ENCODE data around the gene MAPK11. TPM values are rescaled to one million over a fixed set of nuclear protein-coding genes. Genes with fewer than 3 reads are reported as not detected.
A peak's percentile ranks its signal among the peaks of the same experiment; 100 is the strongest.

Gene MAPK11
- total and polyA plus RNA-seq, 4 donors = 8.3 to 15.3 (median 11.9) TPM

GRCh38 chr22:50225200-50225969, 44.8 kb downstream of the MAPK11 start:
- peaks cover 4 to 87% (median 33%) of the 10 kb centered on the region in 4 donors for H3K36me3 ChIP-seq (ENCODE audit: control insufficient read depth in 4 of 4, insufficient read depth in 4 of 4, low read length in 4 of 4)
- H3K4me3 ChIP-seq = no peak overlapping the region
- WGBS, 2 donors = 86 to 93% methylated on average over 24 of the region's 24 CpGs
- DNase-seq (peak; percentile 30 to 53 (median 38)), ATAC-seq (ENCODE audit: insufficient read depth, low FRiP score) (no peak)
- TF ChIP-seq CTCF (IDR thresholded peaks at IDR 0.05; ENCODE audit: control extremely low read depth, extremely low read depth) = no peak
- no peaks in the 10 kb centered on the region for H3K4me1 ChIP-seq (ENCODE audit: control insufficient read depth in 5 of 5, insufficient read depth in 5 of 5, low read length in 5 of 5)
- H3K27me3 ChIP-seq (ENCODE audit: control insufficient read depth in 3 of 3, insufficient read depth in 3 of 3, low read length in 2 of 3) = no peaks in the 10 kb centered on the region
- no peak overlapping the region for H3K9ac ChIP-seq (ENCODE audit: insufficient read depth in 1 of 2, low read length in 2 of 2)
- H3K27ac ChIP-seq (ENCODE audit: low read depth in 1 of 2, low read length in 1 of 2) = no peak overlapping the region
- no peaks in the 10 kb centered on the region for H3K9me3 ChIP-seq (ENCODE audit: control insufficient read depth in 4 of 4, insufficient read depth in 3 of 4, low read length in 3 of 4)

- TF ChIP-seq CTCF (IDR thresholded peaks at IDR 0.05; ENCODE audit: control extremely low read depth, extremely low read depth) = no peak
- Histone ChIP-seq H3K27me3 (ENCODE audit: control insufficient read depth in 3 of 3, insufficient read depth in 3 of 3, low read length in 2 of 3) (no peaks in the 10 kb centered on the region), H3K4me1 (ENCODE audit: control insufficient read depth in 5 of 5, insufficient read depth in 5 of 5, low read length in 5 of 5) (peaks cover 0 to 3% (median 0%) of the 10 kb centered on the region in 5 donors), H3K4me3 (no peak overlapping the region), H3K9ac (ENCODE audit: insufficient read depth in 1 of 2, low read length in 2 of 2) (no peak overlapping the region), H3K36me3 (ENCODE audit: control insufficient read depth in 4 of 4, insufficient read depth in 4 of 4, low read length in 4 of 4) (peaks cover 4 to 87% (median 36%) of the 10 kb centered on the region in 4 donors), H3K9me3 (ENCODE audit: control insufficient read depth in 4 of 4, insufficient read depth in 3 of 4, low read length in 3 of 4) (no peaks in the 10 kb centered on the region), H3K27ac (ENCODE audit: low read depth in 1 of 2, low read length in 1 of 2) (no peak overlapping the region)
- WGBS, 2 donors = 95% methylated on average over 16 of the region's 16 CpGs
- ATAC-seq (ENCODE audit: insufficient read depth, low FRiP score) (no peak), DNase-seq (no peak)
Observed at GRCh38 chr22:50224071-50224470, 46.1 kb downstream of the MAPK11 start.

GRCh38 chr22:50222508-50222907, 47.7 kb downstream of the MAPK11 start:
- no peak overlapping the region for H3K9ac ChIP-seq (ENCODE audit: insufficient read depth in 1 of 2, low read length in 2 of 2)
- peaks cover 0 to 3% (median 0%) of the 10 kb centered on the region in 5 donors for H3K4me1 ChIP-seq (ENCODE audit: control insufficient read depth in 5 of 5, insufficient read depth in 5 of 5, low read length in 5 of 5)
- ATAC-seq (ENCODE audit: insufficient read depth, low FRiP score) (no peak), DNase-seq (no peak)
- H3K27ac ChIP-seq (ENCODE audit: low read depth in 1 of 2, low read length in 1 of 2) = no peak overlapping the region
- no peak for TF ChIP-seq CTCF (IDR thresholded peaks at IDR 0.05; ENCODE audit: control extremely low read depth, extremely low read depth)
- H3K27me3 ChIP-seq (ENCODE audit: control insufficient read depth in 3 of 3, insufficient read depth in 3 of 3, low read length in 2 of 3) = no peaks in the 10 kb centered on the region
- peaks cover 11 to 88% (median 34%) of the 10 kb centered on the region in 4 donors for H3K36me3 ChIP-seq (ENCODE audit: control insufficient read depth in 4 of 4, insufficient read depth in 4 of 4, low read length in 4 of 4)
- H3K9me3 ChIP-seq (ENCODE audit: control insufficient read depth in 4 of 4, insufficient read depth in 3 of 4, low read length in 3 of 4) = no peaks in the 10 kb centered on the region
- WGBS, 2 donors = 92 to 93% methylated on average over 8 of the region's 8 CpGs
- no peak overlapping the region for H3K4me3 ChIP-seq
